CD4-positive, alpha-beta T cell treated with Interferon alpha-2 for 1 hour (primary cell): ENCODE results near the gene C19orf85.
"Not testable (repeated sequence)": the region's sequence is repeated elsewhere in the genome, so short reads cannot be mapped to it uniquely, and the experiment has no call there.

ENCODE experiments used
- DNase-seq, 2 donors: peaks; one replicate each; pipeline ENCODE4 v3.0.0-alpha.2; 2020 to 2022

The C19orf85 gene

DNA sequence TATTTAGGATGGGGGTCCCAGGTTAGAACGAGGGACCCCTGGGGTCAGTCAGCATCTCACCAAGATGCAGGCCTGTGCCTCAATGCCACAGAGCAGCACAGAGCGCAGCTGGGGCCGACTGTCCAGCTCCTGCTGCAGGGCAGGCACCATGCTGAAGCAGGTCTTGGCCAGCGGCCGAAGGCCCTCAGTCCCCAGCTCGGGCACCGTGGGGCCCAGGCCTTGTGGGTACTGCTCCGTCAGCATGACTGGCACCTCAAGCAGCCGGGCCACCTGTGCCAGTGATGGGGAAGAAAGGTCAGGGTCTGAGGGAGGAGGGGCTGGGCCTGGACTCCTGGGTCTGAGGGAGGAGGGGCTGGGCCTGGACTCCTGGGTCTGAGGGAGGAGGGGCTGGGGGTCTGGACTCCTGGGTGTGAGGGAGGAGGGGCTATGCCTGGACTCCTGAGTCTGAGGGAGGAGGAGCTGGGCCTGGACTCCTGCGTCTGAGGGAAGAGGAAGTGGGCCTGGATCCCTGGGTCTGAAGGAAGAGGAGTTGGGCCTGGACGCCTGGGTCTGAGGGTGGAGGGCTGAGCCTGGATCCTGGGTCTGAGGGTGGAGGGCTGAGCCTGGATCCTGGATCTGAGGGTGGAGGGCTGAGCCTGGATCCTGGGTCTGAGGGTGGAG, 8.8 kb downstream of the C19orf85 start:
- DNase-seq = no peak

DNA sequence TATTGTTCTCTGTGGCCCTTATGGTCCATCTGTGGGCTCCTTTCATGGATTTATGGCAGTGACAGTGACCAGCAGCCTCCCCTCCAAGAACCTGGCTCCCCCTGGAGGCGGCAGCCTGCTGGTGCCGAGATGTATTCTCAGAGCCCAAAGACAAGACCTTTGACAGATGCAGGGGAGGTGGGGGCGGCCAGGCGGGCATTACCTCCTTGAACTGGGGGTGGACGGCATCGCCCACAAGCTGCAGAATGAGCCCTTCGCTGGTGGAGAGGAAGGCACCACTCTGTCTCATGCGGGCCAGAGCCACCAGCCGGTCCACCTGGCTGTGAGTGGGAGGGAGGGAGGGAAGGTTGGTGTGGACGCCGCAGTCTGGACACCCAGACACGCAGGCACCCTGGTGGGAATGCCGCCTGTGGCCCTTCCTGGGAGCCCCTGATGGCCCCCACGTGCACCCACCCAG, 9.7 kb downstream of the C19orf85 start:
- peak; percentile 43 to 59 for DNase-seq

DNA sequence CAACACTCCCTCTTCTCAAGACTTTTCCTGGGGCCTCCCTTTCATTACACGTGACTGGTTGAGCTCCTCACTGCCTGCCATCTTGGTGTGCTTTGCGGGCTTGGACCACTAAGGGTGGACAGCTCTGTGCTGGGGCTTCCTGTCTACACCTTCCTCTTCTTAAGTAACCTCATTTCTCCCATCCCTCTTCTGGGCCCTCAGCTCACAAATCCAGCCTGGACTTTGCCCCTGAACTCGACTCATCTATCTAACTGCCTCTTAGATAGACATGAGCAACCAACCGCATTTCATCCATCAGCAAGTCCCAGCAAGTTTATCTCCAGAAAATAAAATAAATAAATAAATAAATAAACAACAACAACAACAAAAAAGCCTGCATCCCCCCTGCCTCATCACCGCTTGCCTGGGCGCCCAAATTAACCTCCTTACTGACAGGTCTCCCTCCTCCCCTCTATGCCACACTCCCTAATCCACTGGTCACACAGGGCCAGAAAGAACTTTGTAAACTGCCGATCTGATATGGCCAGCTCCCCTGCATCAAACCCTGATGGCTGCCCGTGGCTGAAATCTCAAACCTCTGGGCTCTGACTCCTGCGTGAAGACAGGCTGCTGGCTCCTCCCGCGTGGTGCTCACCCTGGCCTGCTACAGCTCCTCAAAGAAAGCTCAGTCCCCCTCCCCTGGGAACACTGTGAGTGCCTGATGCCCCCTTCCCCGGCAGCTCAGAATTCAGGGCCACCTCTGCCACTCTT, 10.9 kb downstream of the C19orf85 start:
- no peak for DNase-seq

DNA sequence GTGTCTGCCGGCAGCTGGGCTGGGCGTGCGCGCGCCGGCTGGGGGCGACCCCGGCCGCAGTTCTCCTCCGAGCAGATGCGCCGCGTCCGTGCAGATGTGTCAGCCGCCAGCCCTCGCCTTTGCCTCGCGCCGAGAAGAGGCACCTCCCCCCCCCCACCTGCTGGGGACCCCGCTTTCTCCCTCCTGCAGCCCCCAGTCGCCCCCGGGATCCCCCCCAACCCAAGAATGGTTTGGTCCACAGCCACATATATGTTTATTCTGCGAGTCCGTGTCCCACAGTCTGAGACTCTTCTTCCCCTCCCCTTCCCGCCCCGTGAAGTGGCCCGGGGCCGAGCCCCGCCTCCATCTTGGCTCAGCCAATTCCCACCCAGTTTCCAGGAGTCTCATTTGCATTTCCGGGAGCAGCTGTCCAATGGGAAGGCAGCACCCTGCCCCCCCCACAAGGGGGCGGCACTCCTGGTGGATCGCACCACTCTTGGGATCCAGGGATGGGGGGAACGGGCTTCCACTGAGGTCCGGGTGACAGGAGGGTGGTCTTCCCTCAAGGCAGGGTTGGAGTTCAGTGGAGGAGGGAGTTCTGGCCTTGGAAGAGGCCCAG, 11.7 kb downstream of the C19orf85 start:
- DNase-seq = peak; percentile 50 to 57

DNA sequence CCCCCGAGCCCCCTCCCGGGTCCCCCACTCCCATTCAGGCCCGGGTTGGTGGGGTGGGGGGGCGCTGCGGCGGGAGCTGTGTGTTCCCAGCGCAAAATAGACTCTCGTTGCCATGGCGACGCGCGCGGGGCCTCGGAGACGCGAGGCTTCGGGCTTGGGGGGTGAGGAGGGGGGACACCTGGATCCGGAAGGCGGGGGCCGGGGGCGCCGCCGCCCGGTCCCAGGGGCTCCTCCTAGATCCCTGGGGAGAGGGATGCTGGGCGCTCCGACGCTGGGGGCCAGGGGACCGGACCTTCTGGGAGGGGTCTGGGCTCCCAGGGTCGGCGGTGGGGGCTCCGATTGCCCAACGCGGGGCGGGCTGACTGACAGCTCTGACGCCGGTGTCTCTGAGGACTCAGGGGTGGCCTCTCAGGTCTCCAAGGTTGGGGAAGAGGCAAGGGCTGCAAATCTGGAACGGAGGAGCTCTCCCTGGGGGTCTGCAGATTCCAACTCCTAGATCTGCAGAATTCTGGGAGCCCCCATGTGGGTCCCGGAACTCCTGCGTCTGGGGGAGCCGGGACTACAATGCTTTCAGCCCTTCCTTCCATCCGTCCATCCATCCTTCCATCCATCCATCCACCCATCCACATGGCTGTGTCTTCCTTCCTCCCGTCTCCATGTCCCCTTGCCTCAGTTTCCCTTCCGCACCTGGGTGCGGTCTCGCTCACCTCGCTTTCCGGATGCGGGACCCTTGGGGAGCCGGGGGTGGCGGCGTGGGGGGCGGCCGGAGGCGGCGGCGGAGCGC, 12.4 kb downstream of the C19orf85 start:
- peak; percentile 43 to 47 for DNase-seq

DNA sequence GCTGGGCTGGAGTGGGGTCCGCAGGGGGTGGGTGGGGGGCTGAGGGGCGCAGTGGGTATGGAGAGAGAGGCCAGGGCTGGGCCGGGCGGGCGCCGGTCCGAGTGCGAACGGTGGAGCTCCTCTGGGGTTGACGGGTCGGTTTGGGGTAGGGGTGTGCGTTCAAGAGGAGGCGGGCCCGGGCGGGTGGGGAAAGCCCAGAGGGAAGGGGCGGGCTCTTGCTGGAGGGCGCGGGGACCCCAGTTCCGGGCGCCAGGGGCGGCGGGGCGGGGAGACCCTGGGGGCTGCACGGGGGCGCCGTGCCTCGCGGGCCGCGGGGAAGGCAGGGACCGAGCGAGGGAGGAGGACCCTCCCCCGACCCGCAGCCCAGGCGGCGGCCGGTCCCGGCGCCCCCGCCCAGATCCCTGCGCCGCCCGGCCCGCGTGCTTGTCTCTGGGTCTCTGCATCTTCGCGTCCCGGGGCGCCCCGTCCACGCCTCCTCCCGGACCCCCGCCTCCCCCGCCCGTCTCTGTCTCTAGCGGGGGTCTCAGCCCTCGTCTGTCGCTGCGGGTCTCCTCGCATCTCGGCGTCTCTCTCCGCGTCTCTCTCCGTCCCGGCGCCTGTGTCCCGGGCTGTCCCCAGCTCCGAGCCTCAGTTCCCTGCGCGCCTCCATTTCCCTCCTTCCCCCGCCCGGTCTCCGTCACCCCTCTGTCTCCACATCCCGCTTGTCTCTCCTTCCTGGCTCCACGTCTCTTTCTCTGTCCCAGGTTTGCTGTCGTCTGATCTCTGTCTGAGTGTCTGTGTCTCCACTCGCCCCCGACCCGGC, 13.2 kb downstream of the C19orf85 start:
- no peak for DNase-seq

DNA sequence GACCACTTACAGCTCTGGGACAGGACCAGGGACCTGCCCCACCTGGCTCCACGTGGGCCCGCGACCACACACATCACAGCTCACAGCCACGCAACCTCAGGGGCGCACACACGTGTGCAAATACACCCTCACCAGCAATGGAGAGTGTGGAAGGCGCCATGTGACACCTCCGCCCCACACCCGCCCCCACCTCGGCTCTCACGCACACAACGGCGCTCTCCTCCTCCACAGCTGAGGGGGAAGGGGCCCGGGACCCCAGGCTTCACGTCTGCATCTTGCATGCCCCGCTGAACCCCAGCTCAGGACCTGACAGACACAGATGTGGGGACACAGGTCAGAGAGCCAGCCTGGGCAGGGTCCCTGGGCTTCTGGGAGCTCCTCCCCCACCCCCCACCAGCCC, 15.1 kb downstream of the C19orf85 start:
- DNase-seq = no peak

DNA sequence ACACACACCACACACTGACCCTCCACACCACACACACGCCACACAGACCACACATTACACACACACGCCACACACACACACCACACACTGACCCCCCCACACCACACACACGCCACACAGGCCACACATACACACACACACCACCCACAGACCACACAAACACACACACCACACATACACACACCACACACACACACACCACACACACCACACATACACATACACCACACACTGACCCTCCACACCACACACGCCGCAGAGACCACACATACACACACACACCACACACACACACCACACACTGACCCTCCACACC, 16.4 kb downstream of the C19orf85 start:
- DNase-seq = not testable (repeated sequence)

DNA sequence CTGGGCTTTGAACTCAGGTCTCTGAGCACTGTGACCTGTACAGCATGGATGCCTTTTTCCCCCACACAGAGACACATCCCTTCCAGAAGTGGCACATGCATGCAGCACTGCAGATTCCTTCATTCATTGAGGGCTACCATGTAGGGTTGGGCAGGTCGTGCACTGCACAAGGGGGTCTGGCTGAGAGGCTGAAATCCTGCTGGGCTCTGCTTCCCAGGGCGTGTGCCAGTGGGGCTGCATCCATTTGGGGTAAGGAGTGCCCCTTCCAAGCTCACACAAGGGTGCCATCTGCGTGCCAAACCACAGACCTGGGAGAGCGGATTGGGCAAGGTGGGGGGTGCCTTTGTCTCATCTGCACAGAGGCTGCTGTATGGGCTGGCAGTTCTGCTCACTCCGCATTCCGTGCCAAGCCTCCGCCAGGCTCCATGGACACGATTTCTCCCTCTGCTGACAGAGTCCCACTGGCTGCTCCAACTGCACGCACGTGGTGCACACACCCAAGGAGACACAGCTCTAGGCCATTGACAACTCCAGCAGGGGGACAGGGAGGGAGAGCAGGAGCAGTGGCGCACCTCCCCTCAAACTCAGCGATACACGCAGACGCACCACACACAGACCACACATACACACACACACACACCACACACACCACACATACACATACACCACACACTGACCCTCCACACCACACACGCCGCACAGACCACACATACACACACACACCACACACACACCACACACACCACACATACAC, 17.0 kb downstream of the C19orf85 start:
- no peak for DNase-seq

DNA sequence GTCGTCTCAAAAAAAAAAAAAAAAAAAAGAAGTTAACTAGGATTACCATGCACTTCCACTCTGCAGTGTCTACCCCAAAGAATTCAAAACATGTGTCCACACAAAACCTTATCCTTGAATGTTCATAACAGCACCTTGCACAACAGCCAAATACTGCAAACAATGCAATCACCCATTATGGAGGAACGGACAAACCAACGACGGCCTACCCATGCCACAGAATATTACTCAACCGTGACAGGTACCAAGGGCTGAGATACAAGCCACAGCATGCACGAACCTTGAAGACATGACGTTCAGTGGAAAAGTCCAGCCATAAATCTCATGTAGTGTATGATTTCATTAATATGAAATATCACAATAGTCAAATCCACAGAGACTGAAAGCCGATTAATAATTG, 18.5 kb downstream of the C19orf85 start:
- DNase-seq = no peak

DNA sequence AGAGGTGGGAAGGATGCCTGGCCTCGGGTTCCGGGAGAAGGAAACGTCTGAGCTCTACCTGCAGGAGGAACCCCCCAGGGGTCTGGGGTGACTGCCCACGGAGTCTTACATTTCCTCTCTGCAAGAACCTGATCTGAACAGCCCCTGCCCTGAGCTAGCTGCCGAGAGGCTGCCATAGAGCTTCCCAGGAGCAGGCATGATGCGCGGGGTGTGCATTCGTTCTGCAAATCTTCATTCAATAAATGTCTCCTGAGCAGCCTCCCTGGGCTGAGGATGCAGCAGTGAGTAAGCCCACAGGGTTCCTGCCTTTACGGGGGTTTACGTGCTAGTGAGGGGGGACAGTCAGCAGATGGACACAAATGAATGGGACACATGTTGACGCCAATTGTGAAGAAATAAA, 19.9 kb downstream of the C19orf85 start:
- DNase-seq = no peak

DNA sequence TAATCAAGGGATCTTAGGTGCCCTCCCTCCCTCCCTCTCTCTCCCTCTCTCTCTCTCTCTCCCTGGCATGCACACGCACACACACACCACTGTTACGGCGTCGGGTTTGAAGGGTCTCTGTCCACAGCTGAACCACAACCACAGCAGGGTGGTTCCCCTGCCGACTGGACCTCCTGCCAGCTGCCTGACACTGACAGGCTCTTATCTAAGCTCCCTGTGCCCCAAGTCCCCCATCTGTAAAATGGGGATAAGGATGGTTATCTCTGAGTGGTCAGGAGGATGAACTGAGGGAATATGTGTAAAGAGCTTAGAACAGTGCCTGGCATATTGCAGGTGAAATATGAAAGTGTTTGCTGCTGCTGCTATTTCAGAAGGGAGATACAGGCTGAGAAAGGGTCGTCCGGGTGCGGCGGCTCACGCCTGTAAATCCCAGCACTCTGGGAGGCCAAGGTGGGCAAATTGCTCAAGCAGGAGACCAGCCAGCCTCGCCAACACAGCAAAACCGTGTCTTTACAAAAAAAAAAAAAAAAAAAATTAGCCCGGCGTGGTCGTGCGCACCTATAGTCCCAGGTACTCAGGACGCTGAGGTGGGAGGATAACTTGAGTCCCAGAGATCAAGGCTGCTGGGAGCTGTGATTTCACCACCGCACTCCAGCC, 20.6 kb downstream of the C19orf85 start:
- no peak for DNase-seq

DNA sequence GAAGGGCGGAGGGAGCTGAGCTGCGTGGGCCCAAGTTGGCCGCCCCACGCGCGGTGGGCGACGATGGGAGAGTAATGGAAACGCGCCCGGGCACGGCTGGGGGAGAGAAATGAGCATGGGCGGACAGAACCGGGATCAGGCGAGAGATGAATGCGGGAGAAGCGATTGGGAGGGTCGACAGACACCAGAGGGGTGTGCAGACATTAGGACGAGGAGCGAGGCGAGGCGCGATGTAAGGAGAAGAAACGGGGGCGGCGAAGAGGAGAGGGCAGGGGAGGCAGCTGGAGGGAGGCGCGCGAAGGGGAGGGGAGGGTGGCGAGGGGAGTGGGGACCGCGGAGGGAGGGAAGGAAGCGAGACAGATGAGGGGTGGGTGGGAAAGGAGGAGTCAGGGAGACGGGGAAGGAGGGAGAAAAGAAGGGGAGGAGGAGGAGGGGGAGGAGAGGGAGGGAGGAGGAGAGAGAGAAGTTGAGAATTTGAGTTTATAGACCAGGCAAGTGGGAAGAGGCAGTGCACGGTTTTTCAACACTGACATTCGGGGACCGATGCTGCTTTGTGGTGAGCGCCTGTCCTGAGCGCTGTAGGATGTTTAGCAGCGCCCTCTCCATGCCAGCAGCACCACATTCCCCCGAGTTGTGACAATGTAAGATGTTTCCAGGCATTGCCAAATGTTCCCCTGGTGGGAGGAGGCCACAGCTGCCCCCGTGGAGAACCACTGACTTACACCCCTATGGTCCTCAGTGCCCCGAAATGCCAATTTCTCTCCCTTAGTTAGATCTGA, 21.3 kb downstream of the C19orf85 start, which contains the start of gene SHISA7:
SHISA7 (minus strand) TSS at position 256 of the 779 bp plus-strand sequence. CDS start 437 bp downstream, outside the sequence.
- DNase-seq = no peak

DNA sequence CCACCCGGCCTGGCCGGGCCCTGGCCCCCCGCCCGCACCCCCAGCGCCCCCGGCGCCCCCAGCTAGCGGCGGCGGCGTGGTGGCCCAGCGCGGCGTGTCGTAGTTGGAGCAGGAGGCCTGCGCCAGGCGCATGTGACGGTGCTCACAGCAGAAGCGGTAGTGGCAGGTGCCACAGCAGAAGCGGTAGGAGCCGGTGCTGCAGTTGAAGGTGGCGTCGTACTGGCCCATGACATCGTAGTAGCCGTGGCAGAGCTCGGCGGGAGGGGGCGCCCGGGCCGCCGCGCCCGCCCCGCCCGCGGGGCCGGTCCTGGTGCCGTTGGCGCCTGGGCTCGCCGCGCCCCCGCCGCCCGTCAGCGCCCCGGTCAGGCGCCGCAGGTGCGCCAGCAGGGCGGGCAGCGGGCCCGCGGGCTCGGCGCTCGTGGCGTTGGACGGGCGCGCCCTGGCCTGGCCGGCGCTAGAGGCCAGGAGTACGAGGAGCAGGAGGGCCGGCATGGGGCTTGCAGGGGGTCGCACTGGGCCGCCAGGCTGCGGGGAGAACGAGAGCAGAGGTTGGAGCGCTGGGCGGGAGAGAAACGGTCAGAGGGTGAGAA, 22.1 kb downstream of the C19orf85 start:
- no peak for DNase-seq

DNA sequence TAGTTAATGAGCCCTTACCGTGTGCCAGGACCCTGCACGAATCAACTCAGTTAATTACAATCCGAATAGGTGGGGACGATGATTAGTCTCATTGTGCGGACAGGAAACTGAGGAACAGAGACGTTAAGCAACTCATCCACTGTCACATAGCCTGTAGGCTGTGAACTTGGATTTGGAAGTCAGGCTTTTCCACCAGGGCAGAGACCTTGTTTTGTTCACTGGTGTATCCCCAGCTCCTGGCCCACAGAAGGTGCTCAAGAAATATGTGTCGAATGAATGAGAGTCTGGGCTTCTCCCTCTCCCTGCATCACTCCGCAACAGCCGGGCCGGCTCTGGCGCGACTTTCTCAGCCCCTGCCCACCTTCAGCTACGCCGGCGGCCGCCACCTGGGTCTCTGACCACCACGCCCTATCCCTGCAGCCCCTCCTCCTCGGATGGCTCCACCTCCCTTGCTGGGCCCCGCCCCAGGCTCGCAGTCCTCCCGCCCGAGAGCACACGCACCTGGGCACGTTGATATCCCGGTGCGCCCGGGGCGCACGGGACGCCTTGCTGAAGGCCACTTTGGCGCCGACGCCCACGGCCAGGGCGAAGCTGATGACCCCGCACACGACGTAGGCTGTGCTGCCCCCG, 22.7 kb downstream of the C19orf85 start:
- DNase-seq = no peak

DNA sequence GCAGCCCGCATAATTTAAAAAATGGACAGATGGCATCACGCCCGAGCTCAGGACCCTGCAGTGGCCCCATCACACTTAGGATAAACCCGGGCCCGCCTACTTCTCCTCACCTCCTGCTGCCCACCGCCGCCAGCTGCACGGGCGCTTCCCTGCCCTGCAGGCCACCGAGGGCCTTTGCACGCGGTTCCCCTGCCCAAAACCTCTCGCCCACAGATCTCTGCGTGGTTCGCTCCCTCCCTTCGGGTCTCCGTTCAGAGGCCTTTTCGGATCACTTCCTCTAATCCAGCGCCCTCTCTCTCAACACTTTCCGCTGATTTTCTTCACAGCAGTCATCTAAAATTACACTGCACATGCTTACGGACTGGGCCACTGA, 23.2 kb downstream of the C19orf85 start:
- no peak for DNase-seq

DNA sequence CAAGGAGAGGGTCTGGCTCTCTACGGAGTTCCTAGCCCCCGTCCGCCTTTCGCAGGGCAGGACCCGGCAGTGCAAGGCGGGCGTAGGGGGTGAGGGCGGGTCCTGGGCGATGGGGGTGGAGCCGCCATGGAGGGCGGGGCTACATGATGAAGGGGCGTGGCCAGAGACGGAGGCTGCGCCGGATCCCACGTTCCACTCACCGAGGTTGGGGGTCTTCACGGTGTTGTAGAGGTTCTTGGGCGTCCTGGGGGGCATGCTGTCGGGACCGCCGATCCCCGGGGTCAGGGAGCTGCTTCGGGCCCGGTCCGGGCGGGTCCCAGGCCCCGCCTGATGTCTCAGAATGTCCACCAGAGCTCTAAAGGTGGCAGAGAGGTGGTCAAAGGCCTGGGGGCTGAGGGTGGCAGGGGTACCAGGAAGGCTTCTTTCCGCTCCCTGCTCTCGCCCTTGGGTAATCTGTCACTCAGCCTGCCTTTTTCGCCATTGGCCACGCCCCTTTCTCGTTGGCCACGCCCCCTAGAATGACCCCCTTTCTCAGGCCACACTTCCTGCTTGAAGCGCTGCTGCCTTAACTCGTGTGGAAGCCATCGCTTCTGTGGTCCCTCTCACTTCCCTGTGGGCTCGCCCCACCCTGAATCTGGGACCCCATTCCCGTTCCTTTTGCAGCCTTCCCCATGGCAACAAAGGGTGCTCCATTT, 24.0 kb downstream of the C19orf85 start:
- no peak for DNase-seq

DNA sequence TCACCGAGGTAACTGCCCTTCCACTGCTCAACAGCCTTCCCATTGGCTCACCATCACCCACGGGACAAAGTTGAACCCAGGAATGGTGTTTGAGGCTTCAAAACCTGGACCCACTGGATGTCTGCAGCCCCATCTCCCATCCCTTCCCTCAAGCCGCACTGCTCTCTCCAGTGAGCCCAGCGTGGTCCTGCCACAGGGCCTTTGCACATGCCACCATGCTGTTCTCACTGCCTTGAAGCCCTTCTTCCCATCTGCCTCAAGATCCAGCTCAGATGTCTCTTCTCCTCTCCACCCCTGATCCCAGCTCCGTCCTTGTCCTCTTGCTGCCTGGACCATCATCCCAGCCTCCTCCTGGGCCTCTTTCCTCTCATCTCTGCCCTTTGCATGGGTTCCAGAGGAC, 25.5 kb downstream of the C19orf85 start:
- DNase-seq = no peak

DNA sequence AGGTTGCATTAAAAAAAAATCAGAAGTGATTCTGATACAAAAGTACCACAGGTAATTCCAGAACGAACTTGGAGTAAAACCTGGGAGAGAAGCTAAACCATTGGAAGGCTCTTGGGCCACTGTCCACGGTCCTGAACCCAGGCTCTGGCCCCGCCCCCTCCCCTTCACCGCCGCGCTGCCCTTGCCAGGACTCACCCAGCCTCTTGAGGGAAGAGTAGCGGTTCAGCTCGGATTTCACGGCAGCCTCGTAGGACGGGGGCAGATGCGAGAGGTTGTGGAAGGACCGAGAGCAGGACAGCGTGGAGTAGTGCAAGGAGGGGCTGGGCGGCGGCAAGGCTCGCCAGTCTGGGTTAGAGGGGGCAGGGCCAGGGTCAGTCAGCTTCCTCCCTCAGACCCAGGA, 27.1 kb downstream of the C19orf85 start:
- no peak for DNase-seq
